Calu3 (cell line): ENCODE measurements around the gene CYP2A13. TPM values are rescaled to one million over a fixed set of nuclear protein-coding genes. Genes with fewer than 3 reads are reported as not detected.
"Not testable (repeated sequence)": the region's sequence is repeated elsewhere in the genome, so short reads cannot be mapped to it uniquely, and the experiment has no call there.

Experiments used
- BruUV-seq: library from RNA; stranded (reverse); fragments of 400-500 nt; replicated peaks from 2 replicates; lab custom pipeline; 2021; lab: Mats Ljungman, UMichigan
- CTCF ChIA-PET: fragments of 300-600 bp; sonication (Branson Sonifier 250); formaldehyde crosslinking; loops from one replicate; lab custom pipeline; 2022; ENCODE audit warnings: antibody characterized with exemption; lab: Charles Lee
- DNase-seq: peaks from one replicate; pipeline ENCODE4 v3.0.0; 2022
- H3K27ac Mint-ChIP-seq: one replicate; pipeline ENCODE4 v1.8.0; 2022; ENCODE audit warnings: mixed read lengths; ENCODE audit not compliant: unreplicated experiment
- H3K27me3 Mint-ChIP-seq: one replicate; pipeline ENCODE4 v1.8.0; 2022; ENCODE audit warnings: mixed read lengths; ENCODE audit not compliant: unreplicated experiment
- H3K36me3 Mint-ChIP-seq: one replicate; pipeline ENCODE4 v1.8.0; 2022; ENCODE audit warnings: mild to moderate bottlenecking, moderate library complexity, mixed read lengths; ENCODE audit not compliant: insufficient read depth, unreplicated experiment
- H3K4me1 Mint-ChIP-seq: one replicate; pipeline ENCODE4 v1.8.0; 2022; ENCODE audit warnings: mild to moderate bottlenecking, low read depth, mixed read lengths; ENCODE audit not compliant: unreplicated experiment
- H3K4me3 Mint-ChIP-seq: one replicate; pipeline ENCODE4 v1.8.0; 2022; ENCODE audit warnings: mild to moderate bottlenecking, low read depth, moderate library complexity, mixed read lengths; ENCODE audit not compliant: unreplicated experiment
- H3K9me3 Mint-ChIP-seq: one replicate; pipeline ENCODE4 v1.8.0; 2022; ENCODE audit warnings: low read depth, mixed read lengths; ENCODE audit not compliant: unreplicated experiment
- CTCF ChIP-seq: fragments of 200-600 bp; IDR thresholded peaks from one replicate; pipeline ENCODE4 v1.8.0; 2022; ENCODE audit warnings: antibody characterized with exemption; ENCODE audit not compliant: unreplicated experiment
- intact Hi-C: fragments of 100-400 bp; cut with micrococcal nuclease; formaldehyde crosslinking; loops from one replicate; pipeline ENCODE4 v1.10.0; 2022; ENCODE audit not compliant: unreplicated experiment
- total RNA-seq: library from RNA; stranded (reverse); gene quantifications from 2 replicates; pipeline ENCODE4 v1.2.3, GENCODE V29; 2022

The CYP2A13 gene
- total RNA-seq, 1 experiment from 2014 or later: not detected

- CTCF ChIA-PET: interaction anchor here (0.6 to 0.7 kb wide), 3 partner anchors 14 to 208 kb away, joined by 3 to 5 read pairs (median 3); no protein-coding TSS in a partner anchor
- H3K9me3 Mint-ChIP-seq: no peaks in the 10 kb centered on the region
- H3K4me1 Mint-ChIP-seq: peaks cover 9% of the 10 kb centered on the region
- no peak overlapping the region for H3K4me3 Mint-ChIP-seq
- H3K36me3 Mint-ChIP-seq: peaks cover 2% of the 10 kb centered on the region
- H3K27me3 Mint-ChIP-seq: peaks cover 49% of the 10 kb centered on the region
- no peak overlapping the region for H3K27ac Mint-ChIP-seq
- no TSS peak for BruUV-seq
- no peak for TF ChIP-seq CTCF
- DNase-seq: peak; percentile 26
- intact Hi-C loops: no loop called here
Measured at GRCh38 chr19:41112728-41113290, 24.6 kb downstream of the CYP2A13 start.

GRCh38 chr19:41114132-41114531 is 25.9 kb downstream of the CYP2A13 start, which contains the start of gene CYP2F1:
Gene CYP2F1, plus strand, starts transcription at chr19:41114432. Its CDS starts 1,757 bp downstream, at chr19:41116189.
- TF ChIP-seq CTCF: no peak
- Mint-ChIP-seq H3K27me3 (peaks cover 60% of the 10 kb centered on the region), H3K4me3 (no peak within 1 kb of the TSS), H3K36me3 (no peaks in the 10 kb centered on the region), H3K27ac (no peak within 1 kb of the TSS), H3K4me1 (peaks cover 9% of the 10 kb centered on the region), H3K9me3 (no peaks in the 10 kb centered on the region)
- intact Hi-C loops: no loop called here
- CTCF ChIA-PET: interaction anchor here (0.7 kb wide), 1 partner anchor 118 kb away, joined by 7 read pairs; no protein-coding TSS in a partner anchor
- no TSS peak for BruUV-seq
- DNase-seq: no peak

GRCh38 chr19:41116261-41116660 is 28.0 kb downstream of the CYP2A13 start:
- H3K36me3 Mint-ChIP-seq: no peaks in the 10 kb centered on the region

GRCh38 chr19:41120929-41121911 is 33.0 kb downstream of the CYP2A13 start:
- H3K27ac Mint-ChIP-seq, H3K36me3 Mint-ChIP-seq, H3K9me3 Mint-ChIP-seq, BruUV-seq, H3K4me3 Mint-ChIP-seq, intact Hi-C loops, H3K4me1 Mint-ChIP-seq, DNase-seq: not testable (repeated sequence)
- CTCF ChIA-PET: interaction anchor here (0.6 to 0.7 kb wide), 2 partner anchors 40 to 77 kb away, joined by 4 to 6 read pairs; no protein-coding TSS in a partner anchor
- H3K27me3 Mint-ChIP-seq: peaks cover 38% of the 10 kb centered on the region

More at GRCh38 chr19:41116261-41116660, 28.0 kb downstream of the CYP2A13 start:
- TF ChIP-seq CTCF: no peak
- Mint-ChIP-seq H3K4me3 (no peak overlapping the region), H3K4me1 (peaks cover 9% of the 10 kb centered on the region), H3K9me3 (no peaks in the 10 kb centered on the region), H3K27me3 (peaks cover 68% of the 10 kb centered on the region), H3K27ac (no peak overlapping the region)
- no TSS peak for BruUV-seq
- CTCF ChIA-PET: no interaction called here
- no peak for DNase-seq
- intact Hi-C loops: no loop called here

GRCh38 chr19:41122846-41123245 is 34.6 kb downstream of the CYP2A13 start:
- H3K27me3 Mint-ChIP-seq: peaks cover 22% of the 10 kb centered on the region
- CTCF ChIA-PET, H3K36me3 Mint-ChIP-seq, BruUV-seq, DNase-seq, H3K27ac Mint-ChIP-seq, H3K4me1 Mint-ChIP-seq, H3K4me3 Mint-ChIP-seq, intact Hi-C loops, H3K9me3 Mint-ChIP-seq: not testable (repeated sequence)
